ENCODE measurements around the gene KRTAP10-1.

GRCh38 chr21:44537930-44538911 lies 1.8 kb downstream of the KRTAP10-1 start:
- TF ChIP-seq CTCF (IDR thresholded peaks at IDR 0.05; ENCODE audit: low read depth, low read length, missing input control) (no peak), MAX (IDR thresholded peaks at IDR 0.05) (no peak), REST (IDR thresholded peaks at IDR 0.05) (no peak), SP1 (IDR thresholded peaks at IDR 0.05) (no peak), ZBTB33 (IDR thresholded peaks at IDR 0.05) (no peak), ATF3 (IDR thresholded peaks at IDR 0.05) (no peak), RAD21 (IDR thresholded peaks at IDR 0.05) (no peak), YY1 (IDR thresholded peaks at IDR 0.05) (no peak), RXRA (IDR thresholded peaks at IDR 0.05) (no peak), GABPA (IDR thresholded peaks at IDR 0.05 in 1 of 2, conservative IDR thresholded peaks at IDR 0.05 in 1 of 2) (no peak), EGR1 (IDR thresholded peaks at IDR 0.05; ENCODE audit: low read depth in 2 of 2) (no peak), TAF1 (conservative IDR thresholded peaks at IDR 0.05) (no peak)

Data from liver (tissue), 3 donors.